ENCODE data around the gene CPO. TPM values are rescaled to one million over a fixed set of nuclear protein-coding genes. Genes with fewer than 3 reads are reported as not detected.

CPO gene
- polyA plus RNA-seq, 1 donor (not counting 4 experiments of a cell fraction or from before 2014, with no cell fraction given), result 0.25 TPM

DNA sequence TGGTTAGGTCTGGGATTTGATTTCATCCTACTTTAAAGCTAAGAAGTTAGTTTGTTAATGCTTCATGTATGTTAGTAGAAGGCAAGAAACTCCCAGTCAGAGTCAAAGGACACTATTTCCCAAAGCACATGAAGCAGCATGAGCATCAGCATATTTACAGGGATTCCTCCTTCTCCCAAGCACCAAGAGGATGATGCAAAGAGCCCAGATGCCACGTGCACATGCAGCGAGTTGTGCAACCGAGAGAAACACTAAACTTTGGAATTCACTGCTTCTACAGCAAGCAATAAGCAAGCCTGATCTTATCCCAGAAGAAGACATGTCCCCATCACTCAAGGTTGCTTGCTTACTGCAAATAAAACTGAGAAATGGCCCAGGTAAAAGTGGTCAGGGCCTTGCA lies 32.5 kb downstream of the CPO start:
- no peak overlapping the region for H3K27ac ChIP-seq (ENCODE audit: control insufficient read depth, insufficient read depth, low read length)
- no peaks in the 10 kb centered on the region for H3K36me3 ChIP-seq (ENCODE audit: control insufficient read depth in 2 of 2, extremely low read depth in 1 of 2, insufficient read depth in 2 of 2, low read length in 2 of 2)
- H3K27me3 ChIP-seq (ENCODE audit: control insufficient read depth, extremely low read depth, insufficient read depth, low read length), result no peaks in the 10 kb centered on the region
- H2AFZ ChIP-seq (ENCODE audit: control insufficient read depth, low read length), result no peak overlapping the region
- DNase-seq (ENCODE audit: low read depth, low spot score) (no peak), FAIRE-seq (no peak)
- no peak overlapping the region for H3K4me2 ChIP-seq (ENCODE audit: control insufficient read depth, extremely low read depth, insufficient read depth, low read depth, low read length)
- H3K9ac ChIP-seq (ENCODE audit: control insufficient read depth, extremely low read depth, insufficient read depth, low read length), result no peak overlapping the region
- no peak for TF ChIP-seq EZH2 (IDR thresholded peaks at IDR 0.05; ENCODE audit: low read length)
- TF ChIP-seq, protein P1, sequence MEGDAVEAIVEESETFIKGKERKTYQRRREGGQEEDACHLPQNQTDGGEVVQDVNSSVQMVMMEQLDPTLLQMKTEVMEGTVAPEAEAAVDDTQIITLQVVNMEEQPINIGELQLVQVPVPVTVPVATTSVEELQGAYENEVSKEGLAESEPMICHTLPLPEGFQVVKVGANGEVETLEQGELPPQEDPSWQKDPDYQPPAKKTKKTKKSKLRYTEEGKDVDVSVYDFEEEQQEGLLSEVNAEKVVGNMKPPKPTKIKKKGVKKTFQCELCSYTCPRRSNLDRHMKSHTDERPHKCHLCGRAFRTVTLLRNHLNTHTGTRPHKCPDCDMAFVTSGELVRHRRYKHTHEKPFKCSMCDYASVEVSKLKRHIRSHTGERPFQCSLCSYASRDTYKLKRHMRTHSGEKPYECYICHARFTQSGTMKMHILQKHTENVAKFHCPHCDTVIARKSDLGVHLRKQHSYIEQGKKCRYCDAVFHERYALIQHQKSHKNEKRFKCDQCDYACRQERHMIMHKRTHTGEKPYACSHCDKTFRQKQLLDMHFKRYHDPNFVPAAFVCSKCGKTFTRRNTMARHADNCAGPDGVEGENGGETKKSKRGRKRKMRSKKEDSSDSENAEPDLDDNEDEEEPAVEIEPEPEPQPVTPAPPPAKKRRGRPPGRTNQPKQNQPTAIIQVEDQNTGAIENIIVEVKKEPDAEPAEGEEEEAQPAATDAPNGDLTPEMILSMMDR (optimal IDR thresholded peaks at IDR 0.05 in 1 of 3, IDR thresholded peaks at IDR 0.05 in 1 of 3, conservative IDR thresholded peaks at IDR 0.05 in 1 of 3; ENCODE audit: extremely low read depth in 1 of 3, insufficient read depth in 2 of 3, low read length in 3 of 3), result no peak
- H3K79me2 ChIP-seq (ENCODE audit: control insufficient read depth, insufficient read depth, low read length), result no peaks in the 10 kb centered on the region
- H4K20me1 ChIP-seq (ENCODE audit: control insufficient read depth, extremely low read depth, insufficient read depth, low read length), result no peaks in the 10 kb centered on the region
- dilution Hi-C loops (cut with MboI; ENCODE audit: extremely low pct_ligation_motif_present, low sequenced_read_pairs), result no loop called here
- no peaks in the 10 kb centered on the region for H3K9me3 ChIP-seq (ENCODE audit: control insufficient read depth, low read depth, low read length)
- H3K4me1 ChIP-seq (ENCODE audit: control insufficient read depth, extremely low read depth, insufficient read depth, low read length), result peaks cover 12% of the 10 kb centered on the region
- H3K4me3 ChIP-seq (ENCODE audit: control insufficient read depth in 2 of 3, extremely low read depth in 1 of 3, insufficient read depth in 2 of 3, low read depth in 1 of 3, low read length in 3 of 3), result no peak overlapping the region
- H3K9me1 ChIP-seq (ENCODE audit: control insufficient read depth, extremely low read depth, insufficient read depth, low read length), result no peaks in the 10 kb centered on the region

DNA sequence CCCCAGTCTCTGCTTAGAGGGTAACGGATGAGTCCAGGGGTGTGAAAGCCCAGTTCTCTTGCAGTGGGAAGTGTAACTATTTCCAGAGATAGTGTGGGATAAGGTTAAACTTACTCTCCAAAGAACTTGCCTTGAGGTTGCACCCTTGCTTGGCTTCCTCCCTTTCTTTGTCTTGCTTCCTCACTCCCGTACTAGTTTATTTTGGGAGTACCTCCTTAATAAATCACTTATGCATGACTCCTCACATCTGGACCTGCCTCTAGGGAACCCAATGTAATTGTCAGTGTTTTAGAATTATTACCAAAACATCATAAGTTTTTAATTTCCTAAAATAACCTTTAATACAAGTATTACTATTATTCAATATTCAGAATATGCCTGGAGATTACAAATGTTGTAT lies 35.2 kb downstream of the CPO start:
- H3K27me3 ChIP-seq (ENCODE audit: control insufficient read depth, extremely low read depth, insufficient read depth, low read length), result no peaks in the 10 kb centered on the region
- FAIRE-seq, result no peak
- H3K4me2 ChIP-seq (ENCODE audit: control insufficient read depth, extremely low read depth, insufficient read depth, low read depth, low read length), result no peak overlapping the region
- no peak overlapping the region for H3K9ac ChIP-seq (ENCODE audit: control insufficient read depth, extremely low read depth, insufficient read depth, low read length)
- peaks cover 2% of the 10 kb centered on the region for H3K4me1 ChIP-seq (ENCODE audit: control insufficient read depth, extremely low read depth, insufficient read depth, low read length)
- DNase-seq (ENCODE audit: low read depth, low spot score), result no peak
- H3K4me3 ChIP-seq (ENCODE audit: control insufficient read depth in 2 of 3, extremely low read depth in 1 of 3, insufficient read depth in 2 of 3, low read depth in 1 of 3, low read length in 3 of 3), result no peak overlapping the region
- H3K36me3 ChIP-seq (ENCODE audit: control insufficient read depth in 2 of 2, extremely low read depth in 1 of 2, insufficient read depth in 2 of 2, low read length in 2 of 2), result no peaks in the 10 kb centered on the region
- H3K27ac ChIP-seq (ENCODE audit: control insufficient read depth, insufficient read depth, low read length), result no peak overlapping the region
- H3K9me1 ChIP-seq (ENCODE audit: control insufficient read depth, extremely low read depth, insufficient read depth, low read length), result no peaks in the 10 kb centered on the region
- H3K9me3 ChIP-seq (ENCODE audit: control insufficient read depth, low read depth, low read length), result no peaks in the 10 kb centered on the region
- no peaks in the 10 kb centered on the region for H3K79me2 ChIP-seq (ENCODE audit: control insufficient read depth, insufficient read depth, low read length)
- no peaks in the 10 kb centered on the region for H4K20me1 ChIP-seq (ENCODE audit: control insufficient read depth, extremely low read depth, insufficient read depth, low read length)
- H2AFZ ChIP-seq (ENCODE audit: control insufficient read depth, low read length), result no peak overlapping the region
- TF ChIP-seq EZH2 (IDR thresholded peaks at IDR 0.05; ENCODE audit: low read length), result no peak
- TF ChIP-seq, protein P1 (optimal IDR thresholded peaks at IDR 0.05 in 1 of 3, IDR thresholded peaks at IDR 0.05 in 1 of 3, conservative IDR thresholded peaks at IDR 0.05 in 1 of 3; ENCODE audit: extremely low read depth in 1 of 3, insufficient read depth in 2 of 3, low read length in 3 of 3), result no peak
- dilution Hi-C loops (cut with MboI; ENCODE audit: extremely low pct_ligation_motif_present, low sequenced_read_pairs), result no loop called here
